Endodermal cell (in vitro differentiated cells): ENCODE data around the gene FAM3D. TPM values are rescaled to one million over a fixed set of nuclear protein-coding genes. Genes with fewer than 3 reads are reported as not detected.

Experiments
- DNase-seq: peaks from one replicate; pipeline ENCODE4 v3.0.0-alpha.2; 2017
- H3K27ac ChIP-seq: 2 replicates; pipeline ENCODE4 v1.5.1; 2013; ENCODE audit warnings: mild to moderate bottlenecking, low read depth, low read length, moderate library complexity
- H3K27me3 ChIP-seq: 2 replicates; pipeline ENCODE4 v1.6.1; 2013; ENCODE audit warnings: mild to moderate bottlenecking, low read length, moderate library complexity; ENCODE audit not compliant: insufficient read depth, control insufficient read depth, poor library complexity, severe bottlenecking
- H3K36me3 ChIP-seq: 2 replicates; pipeline ENCODE4 v1.7.0; 2013; ENCODE audit warnings: mild to moderate bottlenecking, low read length, moderate library complexity; ENCODE audit not compliant: control insufficient read depth, insufficient read depth
- H3K4me1 ChIP-seq: one replicate; pipeline ENCODE4 v1.7.0; 2013; ENCODE audit warnings: low read length; ENCODE audit not compliant: control insufficient read depth, insufficient read depth
- H3K4me3 ChIP-seq: 2 replicates; pipeline ENCODE4 v1.5.1; 2013; ENCODE audit warnings: mild to moderate bottlenecking, low read length, moderate library complexity
- H3K9ac ChIP-seq: 2 replicates; pipeline ENCODE4 v1.6.1; 2013; ENCODE audit warnings: mild to moderate bottlenecking, low read length, moderate library complexity; ENCODE audit not compliant: poor library complexity, severe bottlenecking; ENCODE audit errors: extremely low read depth
- H3K9me3 ChIP-seq: 2 replicates; pipeline ENCODE4 v1.6.1; 2013; ENCODE audit warnings: mild to moderate bottlenecking, low read length, moderate library complexity; ENCODE audit not compliant: control insufficient read depth
- H3K27ac Mint-ChIP-seq: 2 replicates; pipeline ENCODE4 v1.8.0; 2020; ENCODE audit warnings: mixed read lengths
- H3K27me3 Mint-ChIP-seq: 2 replicates; pipeline ENCODE4 v1.8.0; 2021; ENCODE audit warnings: mild to moderate bottlenecking, mixed read lengths; ENCODE audit not compliant: insufficient read depth
- H3K36me3 Mint-ChIP-seq: 2 replicates; pipeline ENCODE4 v1.8.0; 2020; ENCODE audit warnings: low read depth, mixed read lengths
- H3K4me1 Mint-ChIP-seq: 2 replicates; pipeline ENCODE4 v1.8.0; 2020; ENCODE audit warnings: mixed read lengths
- H3K4me3 Mint-ChIP-seq: 2 replicates; pipeline ENCODE4 v1.8.0; 2020; ENCODE audit warnings: mild to moderate bottlenecking, moderate library complexity, mixed read lengths
- H3K9me3 Mint-ChIP-seq: 2 replicates; pipeline ENCODE4 v1.8.0; 2020; ENCODE audit warnings: mild to moderate bottlenecking, mixed read lengths
- CTCF ChIP-seq: fragments of 200-600 bp; sonication (generic); conservative IDR thresholded peaks from 2 replicates; pipeline ENCODE4 v1.5.0; 2021; ENCODE audit warnings: antibody characterized with exemption, mild to moderate bottlenecking
- WGBS, 2 experiments: methylation state at CpG; one replicate each; pipeline versions ENCODE4 v1.1.5 to v1.1.7; 2013; ENCODE audit warnings: missing lambda C conversion rate in 2 of 2, mixed read lengths in 1 of 2; ENCODE audit not compliant: insufficient coverage in 1 of 2, insufficient read length in 1 of 2; 5-methylcytosine and 5-hydroxymethylcytosine counted together
- total RNA-seq, 2 donors: library from RNA; stranded (reverse); fragmentation: NEBNext Ultra II Directional in 1 of 2; extraction: Animal tissue kit (Norgen Biotek cat#: 25700) in 1 of 2; gene quantifications; 2 replicates in 1 of 2; 3 replicates in 1 of 2; pipeline ENCODE4 v1.2.1, GENCODE V29; 2021

FAM3D gene
- total RNA-seq, 2 donors from 2014 or later: not detected

GRCh38 chr3:58688574-58688973, 22.0 kb upstream of the FAM3D start:
- Histone ChIP-seq H3K9me3 (peaks cover 52% of the 10 kb centered on the region), H3K4me1 (no peaks in the 10 kb centered on the region), H3K27ac (no peak overlapping the region), H3K36me3 (no peaks in the 10 kb centered on the region), H3K9ac (no peak overlapping the region), H3K4me3 (no peak overlapping the region), H3K27me3 (no peaks in the 10 kb centered on the region)
- Mint-ChIP-seq H3K9me3 (peaks cover 79% of the 10 kb centered on the region), H3K27me3 (peaks cover 3% of the 10 kb centered on the region), H3K27ac (no peak overlapping the region), H3K4me1 (no peaks in the 10 kb centered on the region), H3K4me3 (no peak overlapping the region), H3K36me3 (peaks cover 1% of the 10 kb centered on the region)
- TF ChIP-seq CTCF: no peak
- 93 to 95% methylated on average over 4 of the region's 4 CpGs for WGBS, 2 experiments
- DNase-seq: no peak

GRCh38 chr3:58686847-58687246, 20.3 kb upstream of the FAM3D start:
- no peak overlapping the region for H3K4me3 ChIP-seq
- peaks cover 1% of the 10 kb centered on the region for H3K36me3 Mint-ChIP-seq
- no peak overlapping the region for H3K9ac ChIP-seq
- no peaks in the 10 kb centered on the region for H3K4me1 ChIP-seq
- DNase-seq: no peak
- H3K36me3 ChIP-seq: no peaks in the 10 kb centered on the region
- H3K4me1 Mint-ChIP-seq: no peaks in the 10 kb centered on the region
- peaks cover 3% of the 10 kb centered on the region for H3K27me3 Mint-ChIP-seq
- H3K9me3 Mint-ChIP-seq: peaks cover 64% of the 10 kb centered on the region
- H3K27ac ChIP-seq: no peak overlapping the region
- H3K27ac Mint-ChIP-seq: no peak overlapping the region
- no peak overlapping the region for H3K4me3 Mint-ChIP-seq
- peaks cover 40% of the 10 kb centered on the region for H3K9me3 ChIP-seq
- no peak for TF ChIP-seq CTCF
- no peaks in the 10 kb centered on the region for H3K27me3 ChIP-seq
- WGBS, 2 experiments: 92 to 94% methylated on average over 3 to 4 of the region's 4 CpGs

GRCh38 chr3:58685641-58686040, 19.1 kb upstream of the FAM3D start:
- Histone ChIP-seq H3K4me1 (no peaks in the 10 kb centered on the region), H3K27ac (no peak overlapping the region), H3K9me3 (peaks cover 28% of the 10 kb centered on the region), H3K36me3 (no peaks in the 10 kb centered on the region), H3K9ac (no peak overlapping the region), H3K27me3 (no peaks in the 10 kb centered on the region), H3K4me3 (no peak overlapping the region)
- Mint-ChIP-seq H3K4me3 (no peak overlapping the region), H3K36me3 (peaks cover 1% of the 10 kb centered on the region), H3K9me3 (peaks cover 52% of the 10 kb centered on the region), H3K4me1 (no peaks in the 10 kb centered on the region), H3K27ac (no peak overlapping the region), H3K27me3 (peaks cover 3% of the 10 kb centered on the region)
- no peak for DNase-seq
- TF ChIP-seq CTCF: no peak
- WGBS, 2 experiments: 90 to 91% methylated on average over 8 to 10 of the region's 10 CpGs
